HUES64 (cell line): Measurements from ENCODE around the gene BRME1. TPM values are rescaled to one million over a fixed set of nuclear protein-coding genes. Genes with fewer than 3 reads are reported as not detected.

Source experiments
- H3K27ac ChIP-seq: 2 replicates; pipeline ENCODE4 v1.7.0; 2013; ENCODE audit warnings: low read depth, low read length, inconsistent platforms
- H3K27me3 ChIP-seq: 2 replicates; pipeline ENCODE4 v1.6.1; 2013; ENCODE audit warnings: mild to moderate bottlenecking, low read length; ENCODE audit not compliant: insufficient read depth
- H3K36me3 ChIP-seq: 2 replicates; pipeline ENCODE4 v1.6.1; 2013; ENCODE audit warnings: mild to moderate bottlenecking, low read length; ENCODE audit not compliant: insufficient read depth
- H3K4me1 ChIP-seq: 2 replicates; pipeline ENCODE4 v1.6.1; 2013; ENCODE audit warnings: mild to moderate bottlenecking, low read length, moderate library complexity; ENCODE audit not compliant: insufficient read depth
- H3K4me3 ChIP-seq: 2 replicates; pipeline ENCODE4 v1.5.1; 2013; ENCODE audit warnings: mild to moderate bottlenecking, low read length, moderate library complexity
- H3K9ac ChIP-seq: 2 replicates; pipeline ENCODE4 v1.6.1; 2013; ENCODE audit warnings: mild to moderate bottlenecking, low read depth, low read length
- H3K9me3 ChIP-seq: 2 replicates; pipeline ENCODE4 v1.6.1; 2013; ENCODE audit warnings: low read depth, low read length; ENCODE audit not compliant: insufficient read depth
- WGBS: fragments of 150-250, 120-280 bp; methylation state at CpG from one replicate; pipeline ENCODE4 v1.1.7; 2013; ENCODE audit warnings: missing lambda C conversion rate; 5-methylcytosine and 5-hydroxymethylcytosine counted together
- polyA plus RNA-seq, 2 experiments: library from polyadenylated mRNA; stranded (reverse); fragments of 50-300 nt; gene quantifications; one replicate each; pipeline ENCODE4 v1.2.3, GENCODE V29; 2013

BRME1 gene
- 2.2 TPM for polyA plus RNA-seq (2013, experiment 1 of 2)
- polyA plus RNA-seq (2013, experiment 2 of 2), result 2.5 TPM

DNA sequence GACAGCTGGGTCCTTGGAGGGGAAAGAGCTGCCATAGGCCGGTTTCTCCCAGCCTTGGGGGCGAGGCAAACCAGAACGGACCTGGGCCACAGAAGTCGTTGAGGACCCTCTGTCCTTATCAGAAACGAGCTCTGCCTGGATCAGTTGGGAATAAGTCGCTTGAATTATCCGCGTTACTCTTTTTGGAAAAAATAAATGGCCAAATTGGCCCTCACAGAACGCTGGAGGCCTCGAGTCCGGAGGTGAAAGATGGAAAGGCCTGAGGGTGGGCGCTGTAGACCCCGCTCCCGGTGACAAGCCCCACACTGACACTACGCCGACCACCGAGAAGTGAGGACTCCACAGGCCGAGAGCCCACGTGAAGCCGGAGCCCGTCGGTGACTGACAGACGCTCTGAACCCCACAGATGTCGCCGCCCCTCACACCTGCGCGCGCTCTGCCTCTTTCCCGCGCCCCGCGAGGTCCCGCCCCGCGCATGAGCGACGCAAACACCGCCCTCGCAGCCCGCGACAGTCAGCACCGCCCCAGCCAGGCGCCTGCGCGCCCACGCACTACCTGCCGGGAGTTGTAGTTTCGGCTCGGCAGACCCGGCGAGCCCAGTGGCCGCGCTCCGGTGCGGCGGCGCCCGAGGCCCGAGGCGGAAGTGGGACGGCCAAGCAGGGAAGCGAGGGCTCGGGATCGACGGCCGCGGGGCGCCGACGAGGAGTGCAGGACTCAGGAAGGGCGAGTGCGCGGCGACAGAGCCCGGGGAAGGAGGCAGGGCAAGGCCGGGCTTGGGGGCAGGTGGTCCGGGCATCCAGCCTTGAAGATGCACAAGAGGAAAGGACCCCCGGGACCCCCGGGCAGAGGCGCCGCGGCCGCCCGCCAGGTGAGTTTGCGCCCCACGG is at the start of gene BRME1, which contains the start of gene CC2D1A:
Gene BRME1, minus strand, starts transcription at position 484 of the 887 bp plus-strand sequence. CDS start 1,225 bp downstream, outside the sequence.
Gene CC2D1A, plus strand, starts transcription at position 568 of the 887 bp plus-strand sequence. Its CDS starts 241 bp downstream, at position 809.
- H3K4me1 ChIP-seq, result 0 out of 2 replicates have a peak, but pooled peaks cover 3% of the 10 kb centered on the region
- no peak within 1 kb of the TSS for H3K27ac ChIP-seq
- H3K9ac ChIP-seq, result peak within 1 kb of the TSS; percentile 76
- H3K4me3 ChIP-seq, result peak within 1 kb of the TSS; percentile 82
- WGBS, result 13% methylated on average over 86 of the region's 86 CpGs
- H3K27me3 ChIP-seq, result peaks cover 13% of the 10 kb centered on the region
- peaks cover 10% of the 10 kb centered on the region for H3K36me3 ChIP-seq
- H3K9me3 ChIP-seq, result no peaks in the 10 kb centered on the region

DNA sequence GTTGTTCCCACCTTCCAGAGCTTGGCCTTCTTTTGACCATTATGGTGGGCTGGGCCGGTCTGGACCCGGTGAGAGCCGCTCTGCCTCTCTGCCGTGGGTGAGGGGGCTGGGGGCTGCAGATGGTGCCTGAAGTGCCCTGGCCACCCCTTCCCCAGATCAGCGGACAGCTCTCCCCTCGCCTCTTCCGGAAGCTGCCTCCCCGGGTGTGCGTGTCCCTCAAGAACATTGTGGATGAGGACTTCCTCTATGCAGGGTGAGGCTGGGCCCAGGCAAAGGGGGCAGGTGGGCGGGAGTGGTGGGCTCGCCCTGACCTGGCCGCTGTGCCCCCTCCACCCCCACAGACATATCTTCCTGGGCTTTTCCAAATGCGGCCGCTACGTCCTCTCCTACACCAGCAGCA is 48.3 kb upstream of the BRME1 start:
- H3K36me3 ChIP-seq, result peaks cover 51% of the 10 kb centered on the region
- H3K27ac ChIP-seq, result no peak overlapping the region
- H3K4me3 ChIP-seq, result no peak overlapping the region
- H3K4me1 ChIP-seq, result peaks cover 4% of the 10 kb centered on the region; the same call in 1 of the 2 replicates
- WGBS, result 95% methylated on average over 15 of the region's 15 CpGs
- no peaks in the 10 kb centered on the region for H3K9me3 ChIP-seq
- H3K27me3 ChIP-seq, result no peaks in the 10 kb centered on the region
- no peak overlapping the region for H3K9ac ChIP-seq

DNA sequence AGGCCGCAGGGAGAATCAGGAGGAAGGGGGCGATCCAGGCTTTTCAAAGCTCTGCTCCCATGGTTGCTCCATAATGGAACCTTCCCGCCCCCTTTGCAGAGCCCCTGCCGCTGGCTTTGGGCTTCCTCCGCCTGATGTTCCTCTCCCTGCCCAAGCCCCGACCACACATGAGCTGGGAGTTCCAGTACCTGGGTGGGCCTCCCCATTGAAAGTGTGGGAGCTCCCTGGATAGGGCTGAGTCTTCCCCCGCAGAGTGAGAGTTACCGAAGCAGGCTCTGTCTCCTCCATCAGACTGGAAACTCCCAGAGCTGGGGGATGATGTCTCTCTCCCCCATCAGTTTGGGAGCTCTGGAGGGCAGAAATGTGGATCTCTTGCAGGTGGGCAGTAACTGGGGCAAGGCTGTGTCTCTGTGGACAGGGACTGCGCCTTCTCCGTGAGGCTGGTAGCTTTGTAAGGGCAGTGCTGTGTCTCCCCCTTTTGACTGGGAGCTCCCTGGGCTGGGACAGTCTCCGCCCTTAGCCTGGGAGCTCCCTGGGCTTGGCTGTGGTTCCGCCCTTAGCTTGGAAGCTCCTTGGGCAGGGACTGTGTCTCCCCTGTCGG is 47.1 kb upstream of the BRME1 start:
- Histone ChIP-seq H3K9me3 (no peaks in the 10 kb centered on the region), H3K27me3 (no peaks in the 10 kb centered on the region), H3K27ac (peak overlapping the region; percentile 74), H3K4me1 (peaks cover 4% of the 10 kb centered on the region; the same call in 1 of the 2 replicates), H3K36me3 (peaks cover 42% of the 10 kb centered on the region), H3K9ac (peak overlapping the region; percentile 56), H3K4me3 (peak overlapping the region; percentile 68)
- WGBS, result 15% methylated on average over 13 of the region's 13 CpGs

DNA sequence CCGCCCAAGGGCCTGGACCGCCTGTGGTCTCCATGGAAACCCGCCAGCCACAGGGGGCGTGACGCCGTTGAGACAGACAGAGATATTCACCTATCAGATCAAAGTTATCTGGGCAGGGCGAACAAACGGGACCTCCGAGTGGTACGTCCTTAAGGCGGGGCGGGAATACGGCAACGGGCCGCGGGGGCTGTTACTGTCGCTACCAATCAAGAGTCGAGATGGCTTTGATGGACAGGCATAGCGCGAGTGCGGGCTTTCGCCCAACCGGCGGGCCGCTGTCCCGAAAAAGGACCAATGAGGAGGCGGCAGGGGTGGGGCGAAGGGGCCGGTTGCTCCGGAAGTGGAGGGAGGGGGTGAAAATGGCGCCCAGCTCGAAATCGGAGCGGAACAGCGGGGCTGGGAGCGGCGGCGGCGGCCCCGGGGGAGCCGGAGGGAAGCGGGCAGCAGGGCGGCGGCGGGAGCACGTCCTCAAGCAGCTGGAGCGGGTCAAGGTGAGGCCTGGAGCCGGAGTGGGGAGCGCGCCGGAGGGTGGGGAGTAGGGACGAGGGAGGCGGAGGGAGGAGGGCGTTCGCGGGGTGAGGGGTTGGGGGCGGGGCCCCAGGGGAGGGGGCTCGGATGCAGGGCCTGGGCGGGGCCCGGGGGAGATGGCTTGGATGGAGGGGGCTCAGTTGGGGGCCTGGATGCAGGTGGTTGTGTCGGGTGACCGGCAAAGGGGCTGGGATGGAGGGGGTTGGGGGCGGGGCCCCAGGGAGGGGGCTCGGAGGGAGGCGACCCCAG is 46.4 kb upstream of the BRME1 start, which contains the start of gene DCAF15:
Gene DCAF15, plus strand, starts transcription at position 356 of the 777 bp plus-strand sequence. Its CDS starts 4 bp downstream, at position 360.
- peak within 1 kb of the TSS; percentile 97 for H3K27ac ChIP-seq
- peaks cover 35% of the 10 kb centered on the region for H3K36me3 ChIP-seq
- 1% methylated on average over 56 of the region's 65 CpGs for WGBS
- H3K9ac ChIP-seq, result peak within 1 kb of the TSS; percentile 97
- peak within 1 kb of the TSS; percentile 68 for H3K4me3 ChIP-seq
- H3K9me3 ChIP-seq, result no peaks in the 10 kb centered on the region
- peaks cover 4% of the 10 kb centered on the region; the same call in 1 of the 2 replicates for H3K4me1 ChIP-seq
- H3K27me3 ChIP-seq, result no peaks in the 10 kb centered on the region

- Histone ChIP-seq H3K27ac (no peak overlapping the region), H3K4me1 (peaks cover 4% of the 10 kb centered on the region; the same call in 1 of the 2 replicates), H3K9ac (no peak overlapping the region), H3K27me3 (no peaks in the 10 kb centered on the region), H3K36me3 (peaks cover 29% of the 10 kb centered on the region), H3K4me3 (peak overlapping the region; percentile 57), H3K9me3 (no peaks in the 10 kb centered on the region)
- 18% methylated on average over 20 of the region's 20 CpGs for WGBS
These were observed 45.9 kb upstream of the BRME1 start for GRCh38 chr19:13951799-13952153.

DNA sequence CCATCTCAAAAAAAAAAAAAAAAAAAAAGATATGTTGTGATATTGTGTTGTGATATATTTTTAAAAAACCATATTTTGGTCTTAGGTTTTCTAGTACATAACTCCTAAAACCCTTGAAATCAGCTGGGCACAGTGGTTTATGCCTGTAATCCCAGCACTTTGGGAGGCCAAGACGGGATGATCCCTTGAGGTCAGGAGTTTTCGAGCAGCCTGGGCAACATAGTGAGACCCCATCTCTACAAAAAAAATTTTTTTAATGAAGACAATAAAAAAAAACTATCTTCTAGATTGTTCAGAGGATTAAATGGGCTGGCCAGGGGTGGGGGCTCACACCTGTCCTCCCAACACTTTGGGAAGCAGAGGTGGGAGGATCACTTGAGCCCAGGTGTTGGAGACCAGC is 45.1 kb upstream of the BRME1 start:
- peaks cover 22% of the 10 kb centered on the region for H3K36me3 ChIP-seq
- no peaks in the 10 kb centered on the region for H3K9me3 ChIP-seq
- WGBS, result 75% methylated on average over 1 of the region's 2 CpGs
- H3K9ac ChIP-seq, result no peak overlapping the region
- peaks cover 4% of the 10 kb centered on the region; the same call in 1 of the 2 replicates for H3K4me1 ChIP-seq
- H3K4me3 ChIP-seq, result no peak overlapping the region
- no peak overlapping the region for H3K27ac ChIP-seq
- H3K27me3 ChIP-seq, result no peaks in the 10 kb centered on the region

GRCh38 chr19:13946414-13946813 is 40.5 kb upstream of the BRME1 start:
- Histone ChIP-seq H3K4me3 (no peak overlapping the region), H3K36me3 (no peaks in the 10 kb centered on the region), H3K27ac (no peak overlapping the region), H3K9ac (no peak overlapping the region), H3K4me1 (no peaks in the 10 kb centered on the region), H3K27me3 (no peaks in the 10 kb centered on the region), H3K9me3 (no peaks in the 10 kb centered on the region; the same call in 1 of the 2 replicates)
- 96% methylated on average over 4 of the region's 4 CpGs for WGBS

- Histone ChIP-seq H3K9ac (no peak overlapping the region), H3K4me1 (peaks cover 5% of the 10 kb centered on the region; the same call in 1 of the 2 replicates), H3K27me3 (peaks cover 2% of the 10 kb centered on the region; the same call in 1 of the 2 replicates), H3K4me3 (no peak overlapping the region), H3K27ac (no peak overlapping the region), H3K9me3 (no peaks in the 10 kb centered on the region; the same call in 1 of the 2 replicates), H3K36me3 (no peaks in the 10 kb centered on the region)
- WGBS, result 90% methylated on average over 1 of the region's 1 CpG
These were observed 36.2 kb upstream of the BRME1 start for GRCh38 chr19:13942023-13942684.

- WGBS, result 58% methylated on average over 19 of the region's 21 CpGs
- Histone ChIP-seq H3K4me3 (peak within 1 kb of the TSS; percentile 13; the same call in 1 of the 2 replicates), H3K4me1 (peaks cover 14% of the 10 kb centered on the region), H3K9me3 (no peaks in the 10 kb centered on the region; the same call in 1 of the 2 replicates), H3K27me3 (peaks cover 2% of the 10 kb centered on the region; the same call in 1 of the 2 replicates), H3K36me3 (no peaks in the 10 kb centered on the region), H3K9ac (no peak within 1 kb of the TSS), H3K27ac (no peak within 1 kb of the TSS)
These were observed 32.6 kb upstream of the BRME1 start, which contains the start of gene PODNL1 for GRCh38 chr19:13938301-13939064. Gene PODNL1 (minus strand): TSS chr19:13938417. CDS start chr19:13938181, 236 bp downstream.
